RWPE1 (cell line): ENCODE results near the gene LPAR4.

Experiments used
- CTCF ChIA-PET: fragments of 350-600 bp; sonication (Branson Sonifier 250); formaldehyde crosslinking; extraction: SDS; loops from one replicate; lab custom pipeline; 2021; lab: Yijun Ruan, JAX
- POLR2A ChIA-PET: fragments of 400-600 bp; formaldehyde crosslinking; extraction: SDS; loops from one replicate; lab custom pipeline; 2020; ENCODE audit warnings: antibody characterized with exemption; ENCODE audit not compliant: low non-redundant PET; lab: Yijun Ruan, JAX
- DNase-seq: peaks from one replicate; pipeline ENCODE4 v3.0.0; 2012; ENCODE audit warnings: low spot score
- H3K27ac ChIP-seq: fragments of 450-650 bp; 2 replicates; pipeline ENCODE4 v1.5.1; 2017
- CTCF ChIP-seq: fragments of 450-650 bp; conservative IDR thresholded peaks from 2 replicates; pipeline ENCODE4 v1.5.1; 2017; ENCODE audit warnings: low read depth, mild to moderate bottlenecking

Gene LPAR4, protein sequence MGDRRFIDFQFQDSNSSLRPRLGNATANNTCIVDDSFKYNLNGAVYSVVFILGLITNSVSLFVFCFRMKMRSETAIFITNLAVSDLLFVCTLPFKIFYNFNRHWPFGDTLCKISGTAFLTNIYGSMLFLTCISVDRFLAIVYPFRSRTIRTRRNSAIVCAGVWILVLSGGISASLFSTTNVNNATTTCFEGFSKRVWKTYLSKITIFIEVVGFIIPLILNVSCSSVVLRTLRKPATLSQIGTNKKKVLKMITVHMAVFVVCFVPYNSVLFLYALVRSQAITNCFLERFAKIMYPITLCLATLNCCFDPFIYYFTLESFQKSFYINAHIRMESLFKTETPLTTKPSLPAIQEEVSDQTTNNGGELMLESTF

DNA sequence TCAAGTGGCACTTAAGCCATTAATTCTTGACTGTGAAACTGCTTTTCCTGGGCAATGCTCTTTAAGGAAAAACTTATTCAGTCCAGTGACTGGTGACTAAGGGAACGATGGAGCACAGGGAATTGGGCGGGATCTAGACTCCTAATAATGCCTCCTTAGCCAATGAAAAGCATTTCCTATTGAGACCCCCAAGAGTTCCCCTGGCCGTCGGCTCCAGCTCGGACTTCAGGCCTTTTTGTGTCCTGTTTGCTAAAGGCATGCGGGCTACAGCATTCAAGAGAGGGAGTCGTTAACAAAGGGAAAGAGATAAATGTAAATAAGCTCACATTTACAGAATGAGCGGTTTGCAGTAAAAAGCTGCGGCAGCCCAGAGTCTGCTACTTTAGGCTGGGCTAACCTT is at the start of gene LPAR4:
TSS of gene LPAR4 (plus strand) at position 232 of the 400 bp plus-strand sequence. CDS start 7,150 bp downstream, outside the sequence.
- ChIA-PET CTCF (no interaction called here), POLR2A (no interaction called here)
- TF ChIP-seq CTCF = no peak
- DNase-seq = no peak
- H3K27ac ChIP-seq = no peak within 1 kb of the TSS

- TF ChIP-seq CTCF = no peak
- no peak for DNase-seq
- H3K27ac ChIP-seq = no peak overlapping the region
- ChIA-PET POLR2A (no interaction called here), CTCF (no interaction called here)
These were observed 41.4 kb upstream of the LPAR4 start for GRCh38 chrX:78706071-78706470.

GRCh38 chrX:78708262-78708661 is 39.3 kb upstream of the LPAR4 start:
- TF ChIP-seq CTCF = no peak
- POLR2A ChIA-PET = no interaction called here
- DNase-seq = no peak
- H3K27ac ChIP-seq = no peak overlapping the region
- CTCF ChIA-PET = no interaction called here

DNA sequence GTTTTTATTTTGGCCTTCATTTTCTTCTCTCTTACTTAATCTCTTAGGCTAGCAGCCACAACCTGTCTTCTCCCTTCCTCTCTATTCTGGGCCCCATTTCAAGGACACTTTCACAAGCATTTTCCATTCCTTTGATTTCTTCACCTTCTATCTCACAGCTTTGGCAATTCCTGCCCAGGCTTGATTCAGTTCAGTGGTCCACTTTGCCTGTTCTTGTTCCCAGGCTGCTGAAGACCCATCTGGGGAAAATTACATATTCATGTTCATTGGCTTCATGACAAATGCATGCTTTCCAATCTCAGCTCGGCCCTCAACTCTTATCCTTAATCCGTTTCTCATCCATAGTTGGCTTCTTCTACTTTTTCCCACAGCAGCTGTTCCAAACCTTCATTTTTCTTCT is 38.7 kb upstream of the LPAR4 start:
- no peak for TF ChIP-seq CTCF
- no peak for DNase-seq
- ChIA-PET POLR2A (no interaction called here), CTCF (no interaction called here)
- no peak overlapping the region for H3K27ac ChIP-seq

DNA sequence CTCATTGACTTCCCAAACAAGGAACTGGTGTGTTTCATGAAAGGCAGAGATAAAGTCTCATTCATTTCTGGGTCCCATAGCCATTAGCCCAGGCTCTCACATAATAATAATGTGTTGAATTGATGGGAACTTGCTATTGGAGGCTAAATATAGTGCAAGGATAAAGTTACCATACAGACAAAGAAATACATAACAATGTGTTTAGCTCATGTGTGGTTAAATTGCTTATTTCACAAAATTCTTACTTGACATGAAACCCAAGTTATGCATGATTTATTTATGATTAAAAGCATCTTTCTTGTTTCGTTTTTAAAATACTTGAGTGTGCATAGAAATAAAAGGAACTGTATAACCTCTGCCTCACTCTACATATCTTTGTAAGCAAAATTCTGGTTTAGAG is 37.3 kb upstream of the LPAR4 start:
- CTCF ChIA-PET = interaction anchor here (0.7 kb wide), 1 partner anchor 38 kb away, joined by 3 read pairs; no protein-coding TSS in a partner anchor
- no peak overlapping the region for H3K27ac ChIP-seq
- no peak for DNase-seq
- POLR2A ChIA-PET = no interaction called here
- TF ChIP-seq CTCF = no peak

GRCh38 chrX:78712336-78712735 is 35.2 kb upstream of the LPAR4 start:
- DNase-seq = no peak

More at GRCh38 chrX:78712336-78712735, 35.2 kb upstream of the LPAR4 start:
- no peak overlapping the region for H3K27ac ChIP-seq
- CTCF ChIA-PET = no interaction called here
- no peak for TF ChIP-seq CTCF
- POLR2A ChIA-PET = no interaction called here
